Gastroesophageal sphincter (tissue), 3 donors: ENCODE data around the gene RYR2.

Source experiments
- EP300 ChIP-seq: sonication (generic); formaldehyde crosslinking; IDR thresholded peaks from one replicate; pipeline ENCODE4 v1.6.1; 2017; ENCODE audit warnings: antibody characterized with exemption, mild to moderate bottlenecking
- POLR2A ChIP-seq, 2 donors: fragments of 450-650 bp; IDR thresholded peaks; one replicate each; pipeline ENCODE4 v1.6.1; 2017; ENCODE audit warnings: antibody characterized with exemption in 2 of 2, mild to moderate bottlenecking in 2 of 2, moderate library complexity in 1 of 2
- TF ChIP-seq, protein P1 (sequence below), 4 experiments: fragments of 200-600 bp in 2 of 4; fragments of 450-650 bp in 2 of 4; sonication (generic) in 1 of 4; IDR thresholded peaks; one replicate each; pipeline ENCODE4 v1.5.1; 2017 to 2019; ENCODE audit warnings: antibody characterized with exemption in 4 of 4, mild to moderate bottlenecking in 2 of 4, moderate library complexity in 2 of 4

DNA sequence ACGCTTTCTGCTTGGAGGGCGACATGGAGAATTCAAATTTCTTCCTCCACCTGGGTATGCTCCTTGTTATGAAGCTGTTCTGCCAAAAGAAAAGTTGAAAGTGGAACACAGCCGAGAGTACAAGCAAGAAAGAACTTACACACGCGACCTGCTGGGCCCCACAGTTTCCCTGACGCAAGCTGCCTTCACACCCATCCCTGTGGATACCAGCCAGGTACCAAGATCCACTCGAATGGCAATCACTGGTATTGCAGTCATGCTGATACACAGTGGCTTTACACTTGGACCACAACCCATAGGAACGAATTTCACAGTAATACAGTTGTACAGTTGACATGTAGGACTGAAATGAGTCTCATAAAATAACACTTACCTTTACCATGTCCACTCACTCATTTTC is 461.3 kb downstream of the RYR2 start:
- TF ChIP-seq, protein P1, sequence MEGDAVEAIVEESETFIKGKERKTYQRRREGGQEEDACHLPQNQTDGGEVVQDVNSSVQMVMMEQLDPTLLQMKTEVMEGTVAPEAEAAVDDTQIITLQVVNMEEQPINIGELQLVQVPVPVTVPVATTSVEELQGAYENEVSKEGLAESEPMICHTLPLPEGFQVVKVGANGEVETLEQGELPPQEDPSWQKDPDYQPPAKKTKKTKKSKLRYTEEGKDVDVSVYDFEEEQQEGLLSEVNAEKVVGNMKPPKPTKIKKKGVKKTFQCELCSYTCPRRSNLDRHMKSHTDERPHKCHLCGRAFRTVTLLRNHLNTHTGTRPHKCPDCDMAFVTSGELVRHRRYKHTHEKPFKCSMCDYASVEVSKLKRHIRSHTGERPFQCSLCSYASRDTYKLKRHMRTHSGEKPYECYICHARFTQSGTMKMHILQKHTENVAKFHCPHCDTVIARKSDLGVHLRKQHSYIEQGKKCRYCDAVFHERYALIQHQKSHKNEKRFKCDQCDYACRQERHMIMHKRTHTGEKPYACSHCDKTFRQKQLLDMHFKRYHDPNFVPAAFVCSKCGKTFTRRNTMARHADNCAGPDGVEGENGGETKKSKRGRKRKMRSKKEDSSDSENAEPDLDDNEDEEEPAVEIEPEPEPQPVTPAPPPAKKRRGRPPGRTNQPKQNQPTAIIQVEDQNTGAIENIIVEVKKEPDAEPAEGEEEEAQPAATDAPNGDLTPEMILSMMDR (IDR thresholded peaks at IDR 0.05): no peak
- no peak for TF ChIP-seq EP300
- no peak for TF ChIP-seq POLR2A (IDR thresholded peaks at IDR 0.05)
